Stimulated activated CD4-positive, alpha-beta T cell treated with anti-CD3 and anti-CD28 coated beads, Interleukin-4, amount 100 ng/mL, for 48 hours (primary cell): ENCODE data around the gene RPL11.
"Not testable (repeated sequence)": the region's sequence is repeated elsewhere in the genome, so short reads cannot be mapped to it uniquely, and the experiment has no call there.

Source experiments
- DNase-seq, 2 donors: peaks; one replicate each; pipeline ENCODE4 v3.0.0-alpha.2; 2020; ENCODE audit warnings: low read depth in 2 of 2

The RPL11 gene

GRCh38 chr1:23732363-23733224 lies 41.0 kb downstream of the RPL11 start:
- no peak for DNase-seq

DNA sequence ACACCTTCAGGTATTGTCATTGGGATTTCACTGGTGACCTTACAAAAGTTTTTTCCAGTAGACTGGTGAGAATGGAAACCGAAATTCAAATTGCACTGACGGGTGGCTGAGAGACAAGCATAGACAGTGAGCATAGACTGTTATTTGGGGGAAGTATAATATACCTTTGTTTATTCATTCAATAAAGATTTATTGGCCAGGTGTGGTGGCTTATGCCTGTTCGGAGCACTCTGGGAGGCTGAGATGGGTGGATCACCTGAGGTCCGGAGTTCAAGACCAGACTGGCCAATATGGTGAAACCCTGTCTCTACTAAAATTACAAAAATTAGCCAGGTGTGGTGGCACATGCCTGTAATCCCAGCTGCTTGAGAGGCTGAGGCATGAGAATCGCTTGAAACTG lies 41.7 kb downstream of the RPL11 start:
- DNase-seq, result not testable (repeated sequence)

DNA sequence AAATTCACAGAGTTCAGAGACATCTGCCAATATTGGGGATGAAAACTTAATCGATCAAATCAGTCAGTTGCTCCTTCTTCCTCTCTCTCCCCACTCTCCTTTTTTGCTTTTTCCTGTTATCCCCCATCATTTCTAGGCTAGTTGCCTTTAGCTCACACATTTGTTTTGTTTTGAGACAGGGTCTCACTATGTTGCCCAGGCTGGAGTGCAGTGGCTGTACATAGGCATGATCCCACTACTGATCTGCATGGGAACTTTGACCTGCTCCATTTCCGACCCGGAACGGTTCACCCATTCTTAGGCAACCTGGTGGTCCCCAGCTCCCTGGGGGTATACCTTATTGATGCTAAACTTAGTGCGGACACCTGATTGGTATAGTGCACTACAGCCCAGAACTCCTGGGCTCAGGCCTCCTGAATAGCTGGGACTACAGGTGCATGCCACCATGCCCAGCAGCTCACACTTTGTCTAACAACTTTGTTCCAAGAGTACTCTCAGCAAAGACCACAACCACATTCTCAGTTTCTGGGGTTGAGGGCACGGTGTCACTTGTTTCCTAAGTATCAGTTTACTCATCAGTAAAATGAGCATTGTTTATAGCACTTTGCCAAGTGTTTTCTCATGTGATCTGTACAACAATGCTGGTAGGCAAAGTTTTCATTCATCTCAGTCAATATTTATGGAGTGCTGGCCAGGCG lies 45.0 kb downstream of the RPL11 start:
- DNase-seq, result no peak

- DNase-seq, result no peak
Measured at GRCh38 chr1:23741609-23742008, 50.0 kb downstream of the RPL11 start.

GRCh38 chr1:23742670-23743286 lies 51.2 kb downstream of the RPL11 start:
- DNase-seq, result no peak

DNA sequence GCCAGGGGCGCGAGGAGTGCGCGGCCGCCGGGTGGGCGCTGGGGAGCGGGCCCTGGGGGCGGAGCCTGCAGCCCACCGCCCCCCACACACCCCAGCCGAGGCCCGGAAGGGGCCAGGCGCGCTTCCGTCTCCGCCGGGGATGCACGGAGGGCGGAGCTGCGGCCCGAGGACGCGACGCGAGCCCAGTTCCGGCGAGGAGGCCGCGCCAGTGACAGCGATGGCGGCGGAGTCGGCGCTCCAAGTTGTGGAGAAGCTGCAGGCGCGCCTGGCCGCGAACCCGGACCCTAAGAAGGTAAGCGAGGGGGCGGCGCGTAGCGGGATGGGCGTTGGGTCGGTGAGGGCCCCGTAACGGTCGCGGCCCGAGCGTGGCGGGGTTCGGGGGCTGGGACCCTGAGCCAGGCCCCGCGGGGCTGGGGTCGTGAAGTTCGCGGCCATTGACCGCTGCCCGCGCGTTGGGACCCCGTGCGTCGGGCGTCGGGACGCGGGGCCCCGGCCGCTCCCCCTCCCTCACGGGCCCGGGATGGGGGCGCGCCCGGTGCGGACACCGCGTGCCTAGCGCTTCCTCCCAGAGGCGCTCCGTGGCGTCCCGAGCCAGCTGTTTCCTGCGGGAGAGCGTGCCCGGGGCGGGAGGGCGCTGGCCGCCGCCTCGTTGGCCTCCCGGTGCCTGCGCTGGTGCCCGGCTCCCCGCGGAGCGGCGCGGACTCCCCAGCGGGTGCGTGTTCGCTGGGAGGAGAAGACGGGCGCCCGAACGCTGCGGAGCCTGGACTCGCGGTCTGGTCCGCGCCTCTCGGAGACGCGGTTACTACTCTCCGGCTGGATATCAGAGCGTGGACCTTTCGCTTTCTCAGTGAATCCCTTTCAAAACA lies 51.9 kb downstream of the RPL11 start, which contains the start of gene ELOA:
Gene ELOA, plus strand, starts transcription at position 185 of the 866 bp plus-strand sequence. Its CDS starts 33 bp downstream, at position 218.
- peak; percentile 67 to 73 for DNase-seq

- DNase-seq, result no peak
Measured at GRCh38 chr1:23745515-23745914, 53.9 kb downstream of the RPL11 start.
